ENCODE measurements around the gene PTPRG. TPM values are rescaled to one million over a fixed set of nuclear protein-coding genes. Genes with fewer than 3 reads are reported as not detected.

PTPRG gene
- total RNA-seq, 2 donors from 2014 or later = 76.5 to 108 TPM

- no peaks in the 10 kb centered on the region for H3K36me3 Mint-ChIP-seq (ENCODE audit: low read depth)
These were observed 2.2 kb downstream of the PTPRG start for GRCh38 chr3:61563313-61564271.

DNA sequence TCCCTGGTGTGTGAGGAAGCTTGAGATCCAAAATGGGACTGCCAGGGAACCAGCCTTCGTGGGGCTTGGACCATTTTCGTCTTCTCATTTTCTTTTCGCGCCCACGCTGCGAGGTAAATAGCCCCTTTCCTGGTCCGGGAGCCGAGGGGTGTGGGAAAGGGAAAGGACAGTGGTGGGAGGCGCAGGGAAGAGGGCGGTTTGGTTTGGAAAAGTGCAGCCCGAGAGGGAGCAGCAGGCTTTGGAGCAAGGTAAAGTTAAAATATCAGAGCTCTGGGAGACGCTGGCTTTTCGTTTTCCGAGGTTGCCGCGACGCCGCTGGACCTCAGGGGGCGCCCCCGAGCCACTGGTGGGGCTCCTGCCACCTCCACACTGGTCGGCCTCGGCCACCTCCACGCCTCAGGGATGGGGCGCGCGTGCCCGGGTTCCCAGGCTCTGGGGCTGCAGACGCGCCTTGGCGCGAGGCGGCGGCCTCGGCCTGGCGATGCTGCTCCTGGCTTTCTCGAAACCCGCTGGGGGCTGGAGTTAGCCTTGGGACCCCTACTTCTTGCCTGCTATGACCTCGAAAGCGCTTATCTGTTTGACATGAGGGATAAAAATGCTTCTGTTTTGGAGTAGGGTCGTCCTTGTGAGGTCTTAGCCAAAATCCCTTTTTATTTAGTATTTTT, 3.2 kb downstream of the PTPRG start:
- peak; percentile 95 for TF ChIP-seq CTCF (conservative IDR thresholded peaks at IDR 0.05)
- peaks cover 2% of the 10 kb centered on the region for H3K4me1 ChIP-seq (ENCODE audit: control insufficient read depth, insufficient read depth, low read length)
- no peaks in the 10 kb centered on the region for H3K9me3 Mint-ChIP-seq
- H3K27ac ChIP-seq (ENCODE audit: low read depth, low read length) = no peak overlapping the region
- no peaks in the 10 kb centered on the region for H3K36me3 Mint-ChIP-seq (ENCODE audit: low read depth)
- H3K27me3 ChIP-seq (ENCODE audit: control insufficient read depth, insufficient read depth, low read length, poor library complexity, severe bottlenecking) = no peaks in the 10 kb centered on the region
- peak overlapping the region; percentile 32 for H3K27ac Mint-ChIP-seq
- peak overlapping the region; percentile 97 for H3K9ac ChIP-seq (ENCODE audit: extremely low read depth, low read length, poor library complexity, severe bottlenecking)
- H3K27me3 Mint-ChIP-seq (ENCODE audit: insufficient read depth) = no peaks in the 10 kb centered on the region
- peaks cover 32% of the 10 kb centered on the region for H3K4me1 Mint-ChIP-seq
- peak; percentile 96 for DNase-seq
- H3K9me3 ChIP-seq (ENCODE audit: control insufficient read depth, low read length) = no peaks in the 10 kb centered on the region
- H3K36me3 ChIP-seq (ENCODE audit: control insufficient read depth, insufficient read depth, low read length) = no peaks in the 10 kb centered on the region
- WGBS, 2 experiments (ENCODE audit: insufficient coverage in 1 of 2, insufficient read length in 1 of 2) = 0 to 3% methylated on average over 5 to 40 of the region's 40 CpGs
- peak overlapping the region; percentile 96 for H3K4me3 ChIP-seq (ENCODE audit: low read length)
- peak overlapping the region; percentile 96 for H3K4me3 Mint-ChIP-seq

More at GRCh38 chr3:61563313-61564271, 2.2 kb downstream of the PTPRG start:
- no peaks in the 10 kb centered on the region for H3K27me3 ChIP-seq (ENCODE audit: control insufficient read depth, insufficient read depth, low read length, poor library complexity, severe bottlenecking)
- no peaks in the 10 kb centered on the region for H3K9me3 ChIP-seq (ENCODE audit: control insufficient read depth, low read length)
- Mint-ChIP-seq H3K4me1 (peaks cover 34% of the 10 kb centered on the region), H3K9me3 (peaks cover 3% of the 10 kb centered on the region), H3K4me3 (peak overlapping the region; percentile 96), H3K27ac (peak overlapping the region; percentile 32), H3K27me3 (ENCODE audit: insufficient read depth) (no peaks in the 10 kb centered on the region)
- 1 to 4% methylated on average over 12 to 51 of the region's 52 CpGs for WGBS, 2 experiments (ENCODE audit: insufficient coverage in 1 of 2, insufficient read length in 1 of 2)
- H3K27ac ChIP-seq (ENCODE audit: low read depth, low read length) = no peak overlapping the region
- H3K4me1 ChIP-seq (ENCODE audit: control insufficient read depth, insufficient read depth, low read length) = peaks cover 2% of the 10 kb centered on the region
- H3K9ac ChIP-seq (ENCODE audit: extremely low read depth, low read length, poor library complexity, severe bottlenecking) = peak overlapping the region; percentile 97
- peak; percentile 71 for DNase-seq
- no peak for TF ChIP-seq CTCF (conservative IDR thresholded peaks at IDR 0.05)
- H3K36me3 ChIP-seq (ENCODE audit: control insufficient read depth, insufficient read depth, low read length) = no peaks in the 10 kb centered on the region
- H3K4me3 ChIP-seq (ENCODE audit: low read length) = peak overlapping the region; percentile 96

DNA sequence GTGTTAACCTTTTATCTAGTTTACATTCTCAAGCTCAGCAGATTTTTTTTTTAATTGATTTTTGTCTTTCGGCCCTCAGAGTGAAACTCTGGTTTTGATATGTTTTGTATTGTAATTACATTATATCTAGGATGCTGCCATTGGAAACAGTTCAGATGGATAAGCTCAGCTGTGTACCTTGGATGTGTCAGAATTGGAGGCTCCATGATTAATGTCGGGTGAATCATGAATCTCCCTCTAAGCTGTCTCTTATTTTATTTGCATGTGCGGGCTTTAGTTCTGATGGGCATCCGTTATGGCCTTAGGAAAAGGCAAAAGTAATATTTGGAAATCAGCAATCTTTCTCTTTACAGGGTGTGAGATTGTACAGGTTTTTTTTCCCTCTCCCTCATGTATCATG, 4.2 kb downstream of the PTPRG start:
- Mint-ChIP-seq H3K4me3 (peak overlapping the region; percentile 96), H3K4me1 (peaks cover 39% of the 10 kb centered on the region), H3K27ac (no peak overlapping the region), H3K9me3 (no peaks in the 10 kb centered on the region), H3K36me3 (ENCODE audit: low read depth) (no peaks in the 10 kb centered on the region), H3K27me3 (ENCODE audit: insufficient read depth) (no peaks in the 10 kb centered on the region)
- Histone ChIP-seq H3K4me3 (ENCODE audit: low read length) (peak overlapping the region; percentile 96), H3K27ac (ENCODE audit: low read depth, low read length) (no peak overlapping the region), H3K4me1 (ENCODE audit: control insufficient read depth, insufficient read depth, low read length) (peaks cover 2% of the 10 kb centered on the region), H3K27me3 (ENCODE audit: control insufficient read depth, insufficient read depth, low read length, poor library complexity, severe bottlenecking) (no peaks in the 10 kb centered on the region), H3K36me3 (ENCODE audit: control insufficient read depth, insufficient read depth, low read length) (peaks cover 2% of the 10 kb centered on the region), H3K9ac (ENCODE audit: extremely low read depth, low read length, poor library complexity, severe bottlenecking) (no peak overlapping the region), H3K9me3 (ENCODE audit: control insufficient read depth, low read length) (no peaks in the 10 kb centered on the region)
- TF ChIP-seq CTCF (conservative IDR thresholded peaks at IDR 0.05) = no peak
- WGBS, 2 experiments (ENCODE audit: insufficient coverage in 1 of 2, insufficient read length in 1 of 2) = 91 to 96% methylated on average over 3 to 4 of the region's 4 CpGs
- no peak for DNase-seq
